Subcutaneous adipose tissue (tissue), 4 donors: Measurements from ENCODE around the gene SLC4A3. TPM values are rescaled to one million over a fixed set of nuclear protein-coding genes. Genes with fewer than 3 reads are reported as not detected.

Source experiments
- total RNA-seq, 4 donors: library from RNA; depleted of rRNA; stranded (reverse); fragments of >200 nt; gene quantifications; one replicate each; pipeline ENCODE4 v1.1.0, GENCODE V29; 2016
- TF ChIP-seq, protein P1 (sequence below): fragments of 450-650 bp; IDR thresholded peaks from one replicate; pipeline ENCODE4 v1.5.1; 2016; ENCODE audit warnings: low read depth, mild to moderate bottlenecking, control low read depth, antibody characterized with exemption, moderate library complexity

The SLC4A3 gene
- total RNA-seq, 4 donors from 2014 or later: 0.65 to 5.7 (median 1.8) TPM

DNA sequence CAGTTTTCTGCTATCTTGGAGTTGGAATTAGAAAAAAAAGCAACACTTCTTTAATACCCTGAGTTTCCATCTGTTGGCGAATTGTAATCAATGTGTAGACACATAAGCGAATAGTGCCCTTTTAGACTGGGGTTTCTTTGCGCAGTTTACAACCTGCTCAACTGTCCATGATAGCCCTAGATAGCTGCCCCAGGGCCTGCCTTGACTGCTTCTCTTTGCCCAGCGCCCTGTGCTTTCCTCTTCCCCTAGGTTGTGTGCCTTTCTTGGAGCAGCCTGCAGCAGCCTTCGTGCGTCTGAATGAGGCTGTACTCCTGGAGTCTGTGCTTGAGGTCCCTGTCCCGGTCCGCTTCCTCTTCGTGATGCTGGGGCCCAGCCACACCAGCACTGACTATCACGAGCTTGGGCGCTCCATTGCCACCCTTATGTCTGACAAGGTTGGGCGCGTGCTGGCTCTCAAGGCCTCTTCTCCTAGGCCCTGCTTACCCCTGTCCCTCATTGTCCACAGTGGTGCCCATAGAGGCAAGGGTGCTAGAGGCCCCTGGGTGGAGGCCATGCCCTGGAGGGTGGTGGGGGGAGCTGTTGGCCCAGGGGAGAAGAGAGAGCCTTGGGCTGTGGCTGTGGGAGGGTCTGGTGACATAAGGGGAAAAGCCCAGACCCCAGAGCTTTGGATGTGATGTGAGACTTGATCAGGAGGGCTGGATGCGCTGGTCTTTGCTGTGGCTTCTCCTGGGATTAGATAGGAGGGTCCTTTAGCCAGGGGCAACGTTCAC is 6.9 kb downstream of the SLC4A3 start:
- TF ChIP-seq, protein P1, sequence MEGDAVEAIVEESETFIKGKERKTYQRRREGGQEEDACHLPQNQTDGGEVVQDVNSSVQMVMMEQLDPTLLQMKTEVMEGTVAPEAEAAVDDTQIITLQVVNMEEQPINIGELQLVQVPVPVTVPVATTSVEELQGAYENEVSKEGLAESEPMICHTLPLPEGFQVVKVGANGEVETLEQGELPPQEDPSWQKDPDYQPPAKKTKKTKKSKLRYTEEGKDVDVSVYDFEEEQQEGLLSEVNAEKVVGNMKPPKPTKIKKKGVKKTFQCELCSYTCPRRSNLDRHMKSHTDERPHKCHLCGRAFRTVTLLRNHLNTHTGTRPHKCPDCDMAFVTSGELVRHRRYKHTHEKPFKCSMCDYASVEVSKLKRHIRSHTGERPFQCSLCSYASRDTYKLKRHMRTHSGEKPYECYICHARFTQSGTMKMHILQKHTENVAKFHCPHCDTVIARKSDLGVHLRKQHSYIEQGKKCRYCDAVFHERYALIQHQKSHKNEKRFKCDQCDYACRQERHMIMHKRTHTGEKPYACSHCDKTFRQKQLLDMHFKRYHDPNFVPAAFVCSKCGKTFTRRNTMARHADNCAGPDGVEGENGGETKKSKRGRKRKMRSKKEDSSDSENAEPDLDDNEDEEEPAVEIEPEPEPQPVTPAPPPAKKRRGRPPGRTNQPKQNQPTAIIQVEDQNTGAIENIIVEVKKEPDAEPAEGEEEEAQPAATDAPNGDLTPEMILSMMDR: no peak

DNA sequence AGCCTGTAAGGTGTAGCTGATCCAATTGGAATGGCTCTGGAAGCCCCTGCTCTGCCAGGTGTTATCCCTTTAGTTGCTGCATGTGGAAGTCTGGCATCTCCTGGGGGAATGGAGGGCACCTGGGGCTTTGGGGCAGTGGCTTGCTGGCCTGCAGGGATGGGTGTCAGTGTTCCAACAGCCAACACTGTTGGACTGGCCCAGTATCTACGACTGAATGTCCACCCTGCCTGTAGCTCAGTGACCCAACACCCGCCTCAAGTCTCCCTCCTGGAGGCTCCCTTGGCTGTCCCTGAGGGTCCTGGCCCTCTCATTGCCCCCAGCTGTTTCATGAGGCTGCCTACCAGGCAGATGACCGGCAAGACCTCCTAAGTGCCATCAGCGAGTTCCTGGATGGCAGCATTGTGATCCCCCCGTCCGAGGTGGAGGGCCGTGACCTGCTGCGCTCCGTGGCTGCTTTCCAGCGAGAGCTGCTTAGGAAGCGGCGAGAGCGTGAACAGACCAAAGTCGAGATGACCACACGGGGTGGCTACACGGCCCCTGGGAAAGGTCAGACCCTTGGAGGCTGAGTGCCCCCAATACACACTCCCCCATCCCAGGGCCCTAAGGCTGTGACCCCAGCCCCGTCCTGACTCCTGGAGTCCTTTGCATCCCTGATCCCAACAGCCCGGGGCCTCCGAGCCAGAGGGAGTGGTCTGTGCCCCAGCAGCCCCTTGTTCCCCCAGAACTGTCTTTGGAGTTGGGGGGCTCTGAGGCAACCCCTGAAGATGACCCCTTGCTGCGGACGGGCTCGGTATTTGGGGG is 7.7 kb downstream of the SLC4A3 start:
- TF ChIP-seq, protein P1: no peak

DNA sequence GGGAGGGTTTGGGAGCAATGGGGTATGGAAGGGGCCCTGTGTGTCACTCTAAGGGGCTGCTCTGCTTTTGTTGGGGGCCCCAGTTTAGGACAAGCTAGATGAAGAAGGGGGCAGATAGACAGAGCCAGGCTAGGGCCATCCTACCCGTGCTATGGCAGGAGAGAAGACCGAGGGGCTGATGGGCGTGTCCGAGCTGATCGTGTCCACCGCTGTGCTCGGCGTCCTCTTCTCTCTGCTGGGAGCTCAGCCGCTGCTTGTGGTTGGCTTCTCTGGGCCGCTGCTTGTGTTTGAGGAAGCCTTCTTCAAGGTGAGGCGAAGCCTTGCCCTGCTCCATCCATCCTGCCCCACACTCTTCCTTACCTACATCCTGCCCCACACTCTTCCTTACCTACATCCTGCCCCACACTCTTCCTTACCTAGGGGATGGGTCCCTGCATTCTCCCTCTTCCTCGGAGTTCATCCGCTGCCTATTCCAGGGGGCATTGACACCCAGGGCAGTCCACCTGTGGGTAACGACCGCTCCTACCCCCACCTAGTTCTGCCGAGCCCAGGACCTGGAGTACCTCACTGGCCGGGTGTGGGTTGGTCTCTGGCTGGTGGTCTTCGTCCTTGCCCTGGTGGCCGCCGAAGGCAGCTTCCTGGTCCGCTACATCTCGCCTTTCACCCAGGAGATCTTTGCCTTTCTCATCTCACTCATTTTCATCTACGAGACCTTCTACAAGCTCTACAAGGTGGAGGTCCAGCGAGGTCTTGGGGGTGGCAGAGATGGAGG is 8.9 kb downstream of the SLC4A3 start:
- TF ChIP-seq, protein P1: no peak

DNA sequence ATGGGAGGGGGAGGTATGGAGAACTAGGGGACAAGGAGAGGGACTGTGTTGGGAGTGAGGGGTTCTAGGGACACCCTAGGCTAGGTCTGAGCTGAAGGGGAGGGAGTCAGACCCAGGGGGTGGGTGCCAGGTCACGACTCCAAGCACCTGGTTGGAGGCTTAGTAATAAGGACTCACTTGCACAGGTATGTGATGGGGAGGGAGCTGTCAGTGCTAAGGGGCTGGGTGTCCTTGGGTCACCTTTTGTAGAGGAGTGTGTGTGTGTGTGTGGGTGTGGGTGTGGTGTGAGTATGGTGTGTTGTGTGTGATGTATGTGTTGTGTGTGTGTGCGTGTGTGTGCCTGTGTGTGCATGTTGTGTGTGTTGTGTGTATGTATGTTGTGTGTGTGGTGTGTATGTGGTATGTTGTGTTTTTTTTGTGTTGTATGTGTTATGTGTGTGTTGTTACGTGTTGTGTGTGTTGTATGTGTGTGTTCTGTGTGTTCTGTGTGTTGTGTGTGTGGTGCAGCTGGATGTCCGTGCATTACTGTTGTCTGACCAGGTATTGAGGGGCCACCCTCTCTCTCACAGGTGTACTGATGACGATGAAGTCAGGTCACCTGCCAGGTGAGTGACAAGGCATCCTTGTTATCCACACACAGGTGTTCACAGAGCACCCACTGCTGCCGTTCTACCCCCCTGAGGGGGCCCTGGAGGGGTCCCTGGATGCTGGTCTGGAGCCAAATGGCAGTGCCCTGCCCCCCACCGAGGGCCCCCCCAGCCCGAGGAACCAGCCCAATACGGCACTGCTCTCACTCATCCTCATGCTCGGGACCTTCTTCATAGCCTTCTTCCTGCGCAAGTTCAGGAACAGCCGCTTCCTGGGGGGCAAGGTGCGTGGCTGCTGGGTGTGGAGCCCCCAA is 9.8 kb downstream of the SLC4A3 start:
- TF ChIP-seq, protein P1: no peak

DNA sequence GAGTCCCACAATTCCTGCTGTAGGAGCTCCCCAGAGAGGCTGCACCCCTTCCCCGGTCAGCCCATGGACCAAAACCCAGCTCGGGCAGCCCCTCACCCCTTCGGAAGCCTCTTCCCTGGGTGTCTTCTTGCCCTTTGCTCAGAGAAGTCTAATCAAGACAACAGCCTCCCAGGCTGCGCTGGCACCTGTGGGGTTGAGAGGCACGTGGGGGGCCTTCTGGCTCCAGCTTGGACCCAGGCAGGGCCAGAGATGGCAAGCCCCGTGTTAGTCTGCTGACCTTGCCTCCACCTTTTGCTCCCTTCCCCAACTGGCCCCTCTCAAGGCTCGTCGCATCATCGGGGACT is 10.4 kb downstream of the SLC4A3 start:
- TF ChIP-seq, protein P1: no peak

DNA sequence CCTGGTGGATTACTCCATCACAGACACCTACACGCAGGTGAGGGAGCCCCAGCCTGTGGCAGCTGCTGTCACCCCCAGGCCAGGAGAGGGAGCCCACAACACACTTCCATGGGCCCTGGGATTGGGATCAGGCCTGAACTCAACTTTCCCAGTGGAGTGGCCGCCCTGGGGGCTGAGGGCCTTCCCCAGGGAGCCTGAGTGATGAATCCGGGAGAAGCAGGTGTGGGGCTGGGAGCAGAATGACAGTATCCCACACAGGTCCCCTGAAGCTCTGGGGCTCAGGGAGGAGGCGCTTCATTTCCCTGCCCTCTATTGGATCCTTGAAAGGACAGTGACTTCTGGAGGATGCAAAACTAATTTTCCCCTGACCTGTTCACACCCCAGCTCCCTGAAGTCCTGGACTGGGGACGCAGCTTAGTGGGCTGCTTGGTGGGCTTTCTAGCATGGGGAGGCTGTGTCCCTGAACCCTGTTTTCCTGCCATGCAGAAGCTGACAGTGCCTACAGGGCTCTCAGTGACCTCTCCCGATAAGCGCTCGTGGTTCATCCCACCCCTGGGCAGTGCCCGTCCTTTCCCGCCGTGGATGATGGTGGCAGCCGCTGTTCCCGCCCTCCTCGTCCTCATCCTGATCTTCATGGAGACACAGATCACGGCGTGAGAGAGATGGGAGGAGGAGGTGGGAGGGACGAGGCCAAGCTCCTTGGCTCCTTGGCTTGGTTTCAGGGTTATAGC is 11.0 kb downstream of the SLC4A3 start:
- TF ChIP-seq, protein P1: no peak
